ENCODE data around the gene EBF3.

Gene EBF3

DNA sequence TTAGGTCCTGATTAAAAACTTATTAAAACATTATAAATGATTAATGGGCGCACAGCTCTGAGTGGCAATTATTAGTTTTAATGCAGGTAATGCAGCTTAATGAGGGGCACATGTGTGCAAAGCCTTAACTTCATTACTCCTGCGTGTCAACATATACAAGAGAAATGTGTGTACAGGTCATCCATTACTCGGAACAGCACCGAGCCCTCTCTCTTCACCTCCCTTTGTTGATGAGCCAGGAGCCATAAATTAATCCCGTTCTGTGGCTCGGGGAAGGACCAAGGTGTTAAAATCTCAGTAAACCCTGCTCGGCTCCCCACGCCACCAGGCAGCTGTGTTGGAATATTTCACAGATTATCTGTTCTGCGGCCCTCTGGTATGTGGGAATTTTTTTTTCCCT is 77.8 kb downstream of the EBF3 start:
- in situ Hi-C loops (cut with MboI; ENCODE audit: low pct_unique_long_range_greater_than_20kb, low sequenced_read_pairs, unreplicated experiment): no loop called here
- DNase-seq (ENCODE audit: low spot score): no peak
- TF ChIP-seq, protein P1, sequence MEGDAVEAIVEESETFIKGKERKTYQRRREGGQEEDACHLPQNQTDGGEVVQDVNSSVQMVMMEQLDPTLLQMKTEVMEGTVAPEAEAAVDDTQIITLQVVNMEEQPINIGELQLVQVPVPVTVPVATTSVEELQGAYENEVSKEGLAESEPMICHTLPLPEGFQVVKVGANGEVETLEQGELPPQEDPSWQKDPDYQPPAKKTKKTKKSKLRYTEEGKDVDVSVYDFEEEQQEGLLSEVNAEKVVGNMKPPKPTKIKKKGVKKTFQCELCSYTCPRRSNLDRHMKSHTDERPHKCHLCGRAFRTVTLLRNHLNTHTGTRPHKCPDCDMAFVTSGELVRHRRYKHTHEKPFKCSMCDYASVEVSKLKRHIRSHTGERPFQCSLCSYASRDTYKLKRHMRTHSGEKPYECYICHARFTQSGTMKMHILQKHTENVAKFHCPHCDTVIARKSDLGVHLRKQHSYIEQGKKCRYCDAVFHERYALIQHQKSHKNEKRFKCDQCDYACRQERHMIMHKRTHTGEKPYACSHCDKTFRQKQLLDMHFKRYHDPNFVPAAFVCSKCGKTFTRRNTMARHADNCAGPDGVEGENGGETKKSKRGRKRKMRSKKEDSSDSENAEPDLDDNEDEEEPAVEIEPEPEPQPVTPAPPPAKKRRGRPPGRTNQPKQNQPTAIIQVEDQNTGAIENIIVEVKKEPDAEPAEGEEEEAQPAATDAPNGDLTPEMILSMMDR (IDR thresholded peaks at IDR 0.05; ENCODE audit: extremely low read depth, insufficient read depth, missing control alignments): no peak

DNA sequence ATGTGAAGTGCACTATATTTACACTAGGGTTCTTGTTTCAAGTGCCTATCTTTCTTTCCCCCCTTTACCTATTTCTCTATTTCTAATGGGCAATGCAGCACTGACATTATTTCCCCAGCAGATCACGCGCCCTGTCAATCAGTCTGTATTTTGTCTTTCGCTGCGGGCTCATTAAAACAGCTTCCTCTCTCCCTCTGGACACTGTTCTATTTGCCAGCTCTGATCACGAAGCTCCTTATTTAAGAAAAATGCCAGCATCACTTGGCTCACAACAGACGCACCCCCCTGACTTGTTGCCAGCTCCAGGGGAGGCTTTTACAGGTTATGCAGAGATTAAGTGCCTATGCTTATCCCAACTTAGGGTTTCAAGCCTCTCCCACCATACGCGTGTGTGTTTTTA is 78.5 kb downstream of the EBF3 start:
- in situ Hi-C loops (cut with MboI; ENCODE audit: low pct_unique_long_range_greater_than_20kb, low sequenced_read_pairs, unreplicated experiment): no loop called here
- TF ChIP-seq, protein P1 (IDR thresholded peaks at IDR 0.05; ENCODE audit: extremely low read depth, insufficient read depth, missing control alignments): no peak
- DNase-seq (ENCODE audit: low spot score): no peak

- TF ChIP-seq, protein P1 (IDR thresholded peaks at IDR 0.05; ENCODE audit: extremely low read depth, insufficient read depth, missing control alignments): no peak
- in situ Hi-C loops (cut with MboI; ENCODE audit: low pct_unique_long_range_greater_than_20kb, low sequenced_read_pairs, unreplicated experiment): no loop called here
- no peak for DNase-seq (ENCODE audit: low spot score)
Measured at GRCh38 chr10:129884398-129885078, 79.5 kb downstream of the EBF3 start.

DNA sequence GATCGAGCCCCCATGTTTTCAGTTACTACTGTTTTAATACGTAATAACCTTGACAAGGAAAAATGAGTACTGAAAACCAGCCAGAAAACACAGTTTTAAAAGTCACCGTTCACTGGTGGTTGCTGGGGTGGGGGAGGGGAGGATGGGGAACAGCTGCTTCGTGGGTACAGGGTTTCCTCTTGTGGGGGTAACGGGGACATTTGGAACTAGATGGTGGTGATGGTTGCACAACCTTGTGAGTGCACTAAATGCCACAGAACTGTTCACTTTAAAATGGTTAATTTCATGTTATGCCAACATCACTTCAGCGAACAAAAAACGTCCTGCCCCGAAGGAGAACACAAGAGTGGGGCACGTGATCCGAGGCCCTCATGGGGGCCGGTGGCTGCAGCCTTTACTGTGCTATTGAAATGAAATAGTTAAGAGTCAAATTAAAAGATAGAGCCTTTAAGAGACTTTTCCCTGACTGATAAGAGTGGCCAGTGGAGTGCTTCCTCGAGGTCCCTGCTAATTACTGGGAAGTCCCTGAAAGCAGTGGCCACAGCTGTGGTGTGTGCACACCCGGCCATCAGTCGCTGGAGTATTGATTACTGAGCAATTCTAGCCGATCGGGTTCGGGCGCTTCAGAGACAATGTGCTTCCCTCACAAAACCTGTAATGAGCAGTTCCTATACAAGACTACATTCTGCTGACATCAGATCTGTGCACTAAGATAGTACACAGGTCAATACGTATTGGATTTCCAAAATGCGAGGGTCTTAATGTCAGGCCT is 80.3 kb downstream of the EBF3 start:
- DNase-seq (ENCODE audit: low spot score): no peak
- TF ChIP-seq, protein P1 (IDR thresholded peaks at IDR 0.05; ENCODE audit: extremely low read depth, insufficient read depth, missing control alignments): no peak
- in situ Hi-C loops (cut with MboI; ENCODE audit: low pct_unique_long_range_greater_than_20kb, low sequenced_read_pairs, unreplicated experiment): no loop called here

GRCh38 chr10:129883029-129883428 is 81.0 kb downstream of the EBF3 start:
- in situ Hi-C loops (cut with MboI; ENCODE audit: low pct_unique_long_range_greater_than_20kb, low sequenced_read_pairs, unreplicated experiment): no loop called here
- no peak for DNase-seq (ENCODE audit: low spot score)

DNA sequence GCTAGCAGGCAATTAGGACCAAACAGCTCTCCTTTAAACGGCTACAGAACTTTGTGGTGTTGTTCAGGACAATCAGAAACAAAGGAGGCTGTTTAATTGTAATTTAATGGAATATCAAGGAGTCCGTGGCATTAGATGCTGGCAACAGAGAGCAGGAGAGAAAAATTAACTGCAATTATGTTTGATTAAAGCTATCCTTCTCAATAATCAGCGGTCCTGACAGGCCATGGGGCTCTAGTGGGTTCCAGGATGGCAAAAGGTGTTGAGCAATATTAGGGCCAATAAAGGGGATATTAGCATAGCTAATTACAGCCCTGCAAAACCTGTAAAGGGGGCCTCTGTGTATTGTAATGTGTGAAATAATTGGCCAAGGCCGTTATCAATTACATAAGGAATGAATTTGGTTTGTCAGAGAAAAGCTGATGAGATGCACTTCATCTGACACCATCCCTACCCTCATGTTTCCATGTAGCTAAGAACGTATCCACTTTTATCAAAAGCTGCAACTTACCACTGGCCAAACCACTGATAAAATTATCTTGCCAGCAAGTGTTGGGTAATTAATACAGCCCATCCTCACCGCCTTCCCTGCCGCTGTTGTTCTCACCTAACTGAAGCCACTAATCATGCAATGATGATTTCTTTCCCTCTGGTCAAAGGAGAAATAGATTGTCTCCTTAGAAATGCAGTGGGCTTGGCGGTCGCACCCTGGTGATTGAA is 81.6 kb downstream of the EBF3 start:
- TF ChIP-seq, protein P1 (IDR thresholded peaks at IDR 0.05; ENCODE audit: extremely low read depth, insufficient read depth, missing control alignments): no peak
- in situ Hi-C loops (cut with MboI; ENCODE audit: low pct_unique_long_range_greater_than_20kb, low sequenced_read_pairs, unreplicated experiment): no loop called here

More at GRCh38 chr10:129883029-129883428, 81.0 kb downstream of the EBF3 start:
- TF ChIP-seq, protein P1 (IDR thresholded peaks at IDR 0.05; ENCODE audit: extremely low read depth, insufficient read depth, missing control alignments): no peak

More for the DNA sequence above, 81.6 kb downstream of the EBF3 start:
- DNase-seq (ENCODE audit: low spot score): no peak
